H9 (cell line): ENCODE measurements around the gene PDE4B. TPM values are rescaled to one million over a fixed set of nuclear protein-coding genes. Genes with fewer than 3 reads are reported as not detected.

Experiments
- DNase-seq: peaks from one replicate; pipeline ENCODE4 v3.0.0-alpha.2; 2017
- H2AFZ ChIP-seq: one replicate; pipeline ENCODE4 v1.6.1; 2013; ENCODE audit warnings: mild to moderate bottlenecking, low read length, control low read depth, moderate library complexity
- H2AK5ac ChIP-seq: 2 replicates; pipeline ENCODE4 v1.6.1; 2013; ENCODE audit warnings: low read length, control low read depth, mixed read lengths; ENCODE audit not compliant: insufficient read length
- H2BK120ac ChIP-seq: one replicate; pipeline ENCODE4 v1.6.1; 2013; ENCODE audit warnings: low read depth, mild to moderate bottlenecking, low read length, control low read depth, inconsistent platforms; ENCODE audit not compliant: poor library complexity, severe bottlenecking
- H2BK12ac ChIP-seq: 2 replicates; pipeline ENCODE4 v1.6.1; 2013; ENCODE audit warnings: low read length, control low read depth, mixed read lengths, low read depth; ENCODE audit not compliant: insufficient read length
- H2BK15ac ChIP-seq: 2 replicates; pipeline ENCODE4 v1.6.1; 2013; ENCODE audit warnings: low read depth, low read length, control low read depth
- H2BK20ac ChIP-seq: one replicate; pipeline ENCODE4 v1.6.1; 2013; ENCODE audit warnings: low read depth, mild to moderate bottlenecking, low read length, control low read depth, inconsistent platforms; ENCODE audit not compliant: poor library complexity, severe bottlenecking
- H2BK5ac ChIP-seq: 2 replicates; pipeline ENCODE4 v1.6.1; 2013; ENCODE audit warnings: low read length, control low read depth, mixed read lengths; ENCODE audit not compliant: insufficient read length
- H3K14ac ChIP-seq: 2 replicates; pipeline ENCODE4 v1.6.1; 2013; ENCODE audit warnings: low read length, control low read depth; ENCODE audit not compliant: insufficient read depth
- H3K18ac ChIP-seq: 2 replicates; pipeline ENCODE4 v1.6.1; 2013; ENCODE audit warnings: low read depth, mild to moderate bottlenecking, mixed read lengths, low read length, control low read depth; ENCODE audit not compliant: insufficient read length
- H3K23ac ChIP-seq: 2 replicates; pipeline ENCODE4 v1.6.1; 2013; ENCODE audit warnings: low read length, control low read depth, mixed read lengths, low read depth; ENCODE audit not compliant: insufficient read length
- H3K23me2 ChIP-seq: 2 replicates; pipeline ENCODE4 v1.6.1; 2013; ENCODE audit warnings: low read depth, mild to moderate bottlenecking, mixed read lengths, low read length, control low read depth; ENCODE audit not compliant: insufficient read length, poor library complexity, severe bottlenecking
- H3K27ac ChIP-seq: 2 replicates; pipeline ENCODE4 v1.5.1; 2013; ENCODE audit warnings: low read length, control low read depth, mixed read lengths, low read depth; ENCODE audit not compliant: insufficient read length
- H3K27me3 ChIP-seq: 2 replicates; pipeline ENCODE4 v1.6.1; 2013; ENCODE audit warnings: low read length, control low read depth, inconsistent platforms; ENCODE audit not compliant: insufficient read depth
- H3K4ac ChIP-seq: 2 replicates; pipeline ENCODE4 v1.6.1; 2013; ENCODE audit warnings: low read depth, mild to moderate bottlenecking, control low read depth, inconsistent platforms, low read length, moderate library complexity
- H3K4me1 ChIP-seq: 2 replicates; pipeline ENCODE4 v1.6.1; 2013; ENCODE audit warnings: low read length, control low read depth, inconsistent platforms; ENCODE audit not compliant: insufficient read depth
- H3K4me2 ChIP-seq: 2 replicates; pipeline ENCODE4 v1.6.1; 2013; ENCODE audit warnings: low read length, control low read depth, mixed read lengths; ENCODE audit not compliant: insufficient read length, insufficient read depth
- H3K56ac ChIP-seq: 2 replicates; pipeline ENCODE4 v1.6.1; 2013; ENCODE audit warnings: low read depth, mild to moderate bottlenecking, mixed read lengths, low read length, control low read depth; ENCODE audit not compliant: insufficient read length
- H3K79me1 ChIP-seq: 2 replicates; pipeline ENCODE4 v1.6.1; 2013; ENCODE audit warnings: low read depth, mild to moderate bottlenecking, moderate library complexity, low read length, control low read depth, inconsistent platforms; ENCODE audit not compliant: insufficient read depth, poor library complexity, severe bottlenecking
- H3K79me2 ChIP-seq: 2 replicates; pipeline ENCODE4 v1.6.1; 2013; ENCODE audit warnings: low read length, control low read depth, inconsistent platforms; ENCODE audit not compliant: insufficient read depth
- H3K9ac ChIP-seq: 2 replicates; pipeline ENCODE4 v1.6.1; 2013; ENCODE audit warnings: low read length, control low read depth, mixed read lengths; ENCODE audit not compliant: insufficient read length; ENCODE audit errors: extremely low read depth
- H3K9me3 ChIP-seq: one replicate; pipeline ENCODE4 v1.6.1; 2013; ENCODE audit warnings: low read depth, low read length, inconsistent platforms; ENCODE audit not compliant: control insufficient read depth
- H3T11ph ChIP-seq: one replicate; pipeline ENCODE4 v1.6.1; 2013; ENCODE audit warnings: mild to moderate bottlenecking, low read length, control low read depth, inconsistent platforms
- H4K20me1 ChIP-seq: one replicate; pipeline ENCODE4 v1.6.1; 2013; ENCODE audit not compliant: control insufficient read depth, insufficient read length, insufficient read depth
- H4K5ac ChIP-seq: 2 replicates; pipeline ENCODE4 v1.6.1; 2013; ENCODE audit warnings: low read depth, mild to moderate bottlenecking, mixed read lengths, low read length, control low read depth; ENCODE audit not compliant: insufficient read length
- H4K8ac ChIP-seq: replicated peaks from 2 replicates; pipeline ENCODE4 v1.6.1; 2013; ENCODE audit warnings: low read length, control low read depth, mixed read lengths, low read depth; ENCODE audit not compliant: insufficient read length
- H4K91ac ChIP-seq: 2 replicates; pipeline ENCODE4 v1.6.1; 2013; ENCODE audit warnings: low read depth, mild to moderate bottlenecking, moderate library complexity, mixed read lengths, low read length, control low read depth; ENCODE audit not compliant: insufficient read length
- H3K27ac Mint-ChIP-seq, 3 experiments: 2 replicates in 2 of 3; 3 replicates in 1 of 3; pipeline ENCODE4 v1.8.0; 2020 to 2021; ENCODE audit warnings: mixed read lengths in 3 of 3, mild to moderate bottlenecking in 1 of 3, moderate library complexity in 1 of 3
- H3K27me3 Mint-ChIP-seq: 2 replicates; pipeline ENCODE4 v1.8.0; 2021; ENCODE audit warnings: low read depth, mild to moderate bottlenecking, moderate library complexity, mixed read lengths
- H3K36me3 Mint-ChIP-seq, 3 experiments: 2 replicates in 2 of 3; 3 replicates in 1 of 3; pipeline ENCODE4 v1.8.0; 2020 to 2021; ENCODE audit warnings: low read depth in 3 of 3, mixed read lengths in 3 of 3; ENCODE audit not compliant: insufficient read depth in 1 of 3
- H3K4me1 Mint-ChIP-seq, 2 experiments: 2 replicates each; pipeline ENCODE4 v1.8.0; 2020; ENCODE audit warnings: mixed read lengths in 2 of 2
- H3K4me3 Mint-ChIP-seq, 2 experiments: 2 replicates in 1 of 2; 3 replicates in 1 of 2; pipeline ENCODE4 v1.8.0; 2020 to 2021; ENCODE audit warnings: mild to moderate bottlenecking in 2 of 2, mixed read lengths in 2 of 2, moderate library complexity in 1 of 2
- H3K9me3 Mint-ChIP-seq, 2 experiments: 2 replicates in 1 of 2; 3 replicates in 1 of 2; pipeline ENCODE4 v1.8.0; 2020; ENCODE audit warnings: mild to moderate bottlenecking in 2 of 2, mixed read lengths in 2 of 2, moderate library complexity in 1 of 2
- WGBS: extraction: QIAGEN DNeasy Blood & Tissue Kit; methylation state at CpG from one replicate; pipeline ENCODE4 v1.1.7; 2013; ENCODE audit warnings: missing lambda C conversion rate, low lambda C conversion rate, mixed read lengths; ENCODE audit not compliant: insufficient read length; ENCODE audit errors: extremely low coverage; 5-methylcytosine and 5-hydroxymethylcytosine counted together
- total RNA-seq: library from RNA; stranded (reverse); gene quantifications from 2 replicates; pipeline ENCODE4 v1.2.1, GENCODE V29; 2021
- TF ChIP-seq, protein P1 (sequence below): fragments of 200-600 bp; sonication (generic); conservative IDR thresholded peaks from 3 replicates; pipeline ENCODE4 v1.8.0; 2021; ENCODE audit warnings: antibody characterized with exemption, mild to moderate bottlenecking

Gene PDE4B
- total RNA-seq, 1 experiment from 2014 or later = 19.8 TPM

DNA sequence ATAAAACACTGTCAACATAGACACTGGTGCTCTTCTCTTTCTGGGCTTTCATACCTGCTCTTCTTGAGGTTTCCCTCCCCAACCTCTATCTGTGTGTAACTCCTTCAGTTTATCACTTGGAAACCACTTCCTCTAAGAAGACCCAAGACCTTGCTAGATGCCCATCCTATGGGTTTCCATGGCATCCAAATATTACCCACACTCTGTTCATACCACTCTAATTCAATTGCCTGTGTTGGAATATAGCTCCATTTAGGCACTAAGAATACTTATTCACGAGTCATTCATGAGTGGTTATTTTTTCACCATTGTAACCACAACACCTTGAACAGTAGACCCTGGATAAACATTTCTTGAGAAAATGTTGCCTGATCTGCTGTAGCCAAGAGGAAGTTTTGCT is 510.1 kb downstream of the PDE4B start:
- no CpG with 5 or more reads among the region's 1 CpG for WGBS
- Mint-ChIP-seq H3K27me3 (no peaks in the 10 kb centered on the region), H3K27ac (no peak overlapping the region), H3K9me3 (no peaks in the 10 kb centered on the region), H3K4me3 (no peak overlapping the region), H3K4me1 (no peaks in the 10 kb centered on the region), H3K36me3 (no peaks in the 10 kb centered on the region)
- H2BK15ac ChIP-seq = no peak overlapping the region
- no peak overlapping the region for H3K56ac ChIP-seq
- H3K79me1 ChIP-seq = no peaks in the 10 kb centered on the region
- no peak overlapping the region for H2BK20ac ChIP-seq
- H3K23ac ChIP-seq = no peak overlapping the region
- H3K27me3 ChIP-seq = no peaks in the 10 kb centered on the region
- H2AFZ ChIP-seq = no peak overlapping the region
- no peak overlapping the region for H3K27ac ChIP-seq
- no peak overlapping the region for H3K4ac ChIP-seq
- H3K79me2 ChIP-seq = no peaks in the 10 kb centered on the region
- H4K5ac ChIP-seq = no peak overlapping the region
- H4K91ac ChIP-seq = no peak overlapping the region
- no peak overlapping the region for H3K14ac ChIP-seq
- no peak overlapping the region for H3T11ph ChIP-seq
- H2BK120ac ChIP-seq = no peak overlapping the region
- H3K18ac ChIP-seq = no peak overlapping the region
- no peak overlapping the region for H2BK5ac ChIP-seq
- H4K8ac ChIP-seq = no peak overlapping the region
- no peaks in the 10 kb centered on the region for H3K9me3 ChIP-seq
- H2AK5ac ChIP-seq = no peak overlapping the region
- TF ChIP-seq, protein P1, sequence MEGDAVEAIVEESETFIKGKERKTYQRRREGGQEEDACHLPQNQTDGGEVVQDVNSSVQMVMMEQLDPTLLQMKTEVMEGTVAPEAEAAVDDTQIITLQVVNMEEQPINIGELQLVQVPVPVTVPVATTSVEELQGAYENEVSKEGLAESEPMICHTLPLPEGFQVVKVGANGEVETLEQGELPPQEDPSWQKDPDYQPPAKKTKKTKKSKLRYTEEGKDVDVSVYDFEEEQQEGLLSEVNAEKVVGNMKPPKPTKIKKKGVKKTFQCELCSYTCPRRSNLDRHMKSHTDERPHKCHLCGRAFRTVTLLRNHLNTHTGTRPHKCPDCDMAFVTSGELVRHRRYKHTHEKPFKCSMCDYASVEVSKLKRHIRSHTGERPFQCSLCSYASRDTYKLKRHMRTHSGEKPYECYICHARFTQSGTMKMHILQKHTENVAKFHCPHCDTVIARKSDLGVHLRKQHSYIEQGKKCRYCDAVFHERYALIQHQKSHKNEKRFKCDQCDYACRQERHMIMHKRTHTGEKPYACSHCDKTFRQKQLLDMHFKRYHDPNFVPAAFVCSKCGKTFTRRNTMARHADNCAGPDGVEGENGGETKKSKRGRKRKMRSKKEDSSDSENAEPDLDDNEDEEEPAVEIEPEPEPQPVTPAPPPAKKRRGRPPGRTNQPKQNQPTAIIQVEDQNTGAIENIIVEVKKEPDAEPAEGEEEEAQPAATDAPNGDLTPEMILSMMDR = no peak
- no peak overlapping the region for H3K9ac ChIP-seq
- no peaks in the 10 kb centered on the region for H4K20me1 ChIP-seq
- no peaks in the 10 kb centered on the region for H3K23me2 ChIP-seq
- H3K4me1 ChIP-seq = no peaks in the 10 kb centered on the region
- DNase-seq = no peak
- no peak overlapping the region for H3K4me2 ChIP-seq
- H2BK12ac ChIP-seq = no peak overlapping the region
